K562 (cell line): ENCODE results near the gene PTBP2. TPM values are rescaled to one million over a fixed set of nuclear protein-coding genes. Genes with fewer than 3 reads are reported as not detected.

Source experiments
- ATAC-seq: fragments of 200-7000 bp; cut with Tn5 transposase; 3 replicates; pipeline ENCODE4 v1.9.1; 2020; ENCODE audit warnings: moderate library complexity
- BruUV-seq: library from RNA; stranded (reverse); fragments of 400-500 nt; replicated peaks from 2 replicates; lab custom pipeline; 2021; lab: Mats Ljungman, UMichigan
- CTCF ChIA-PET: fragments of 300-600 bp; formaldehyde crosslinking; extraction: SDS; loops from one replicate; lab custom pipeline; 2021; ENCODE audit warnings: low intra/inter-chr PET ratio; lab: Yijun Ruan, JAX
- POLR2A ChIA-PET: fragments of 300-600, 350-650 bp; sonication (Branson Sonifier 250); formaldehyde crosslinking; extraction: SDS; loops from one replicate; lab custom pipeline; 2021; ENCODE audit warnings: antibody characterized with exemption, inconsistent platforms; lab: Yijun Ruan, JAX
- DNase-seq, 4 experiments: peaks; one replicate each; pipeline versions ENCODE4 v3.0.0 to v3.0.0-alpha.2; 2011 to 2018; ENCODE audit warnings: low spot score in 3 of 4, mixed read lengths in 3 of 4; ENCODE audit errors: extremely low read depth in 1 of 4
- FAIRE-seq: peaks from 2 replicates; lab custom pipeline; 2011; peaks lifted over from hg19 to GRCh38; lab: Jason Lieb, UNC
- H2AFZ ChIP-seq: 2 replicates; pipeline ENCODE4 v1.6.0; 2011; ENCODE audit warnings: low read depth, low read length, control low read depth, inconsistent platforms
- H3K27ac ChIP-seq: fragments of 200-600 bp; 3 replicates; pipeline ENCODE4 v1.8.0; 2011; ENCODE audit warnings: low read depth, mild to moderate bottlenecking, control low read depth, inconsistent platforms, low read length, moderate library complexity, mixed read lengths; ENCODE audit errors: extremely low read depth
- H3K27me3 ChIP-seq, 2 experiments: fragments of 300-600 bp in 1 of 2; 2 replicates in 1 of 2; 3 replicates in 1 of 2; pipeline versions ENCODE4 v1.6.0 to v1.8.0; 2011; ENCODE audit warnings: inconsistent platforms in 2 of 2, low read length in 2 of 2, mild to moderate bottlenecking in 1 of 2, mixed read lengths in 1 of 2, moderate library complexity in 1 of 2; ENCODE audit not compliant: control insufficient read depth in 2 of 2, insufficient read depth in 2 of 2
- H3K36me3 ChIP-seq: fragments of 300-600 bp; 3 replicates; pipeline ENCODE4 v1.8.0; 2011; ENCODE audit warnings: mild to moderate bottlenecking, low read length, inconsistent platforms; ENCODE audit not compliant: control insufficient read depth, insufficient read depth
- H3K4me1 ChIP-seq, 2 experiments: fragments of 200-600 bp in 1 of 2; replicated peaks in 1 of 2; 2 replicates in 1 of 2; 3 replicates in 1 of 2; pipeline versions ENCODE4 v1.5.1 to v1.8.0; 2011; ENCODE audit warnings: inconsistent platforms in 2 of 2, low read length in 2 of 2, mild to moderate bottlenecking in 1 of 2, mixed read lengths in 1 of 2, moderate library complexity in 1 of 2; ENCODE audit not compliant: control insufficient read depth in 2 of 2, insufficient read depth in 2 of 2
- H3K4me2 ChIP-seq: 2 replicates; pipeline ENCODE4 v1.6.1; 2011; ENCODE audit warnings: low read length, control low read depth, inconsistent platforms, mixed read lengths; ENCODE audit not compliant: insufficient read depth
- H3K4me3 ChIP-seq: fragments of 200-600 bp; sonication (generic), shearing (Covaris generic); 2 replicates; pipeline ENCODE4 v1.5.1; 2016; ENCODE audit warnings: control low read depth, inconsistent platforms
- H3K79me2 ChIP-seq: fragments of 200-600 bp; 3 replicates; pipeline ENCODE4 v1.8.0; 2011; ENCODE audit warnings: low read length, inconsistent platforms; ENCODE audit not compliant: control insufficient read depth, insufficient read depth
- H3K9ac ChIP-seq, 2 experiments: 2 replicates each; pipeline versions ENCODE4 v1.6.0 to v1.6.1; 2011; ENCODE audit warnings: low read depth in 2 of 2, low read length in 2 of 2, control low read depth in 1 of 2, inconsistent platforms in 1 of 2, mild to moderate bottlenecking in 1 of 2, mixed read lengths in 1 of 2; ENCODE audit not compliant: insufficient read depth in 1 of 2
- H3K9me1 ChIP-seq: one replicate; pipeline ENCODE4 v1.6.0; 2011; ENCODE audit warnings: inconsistent platforms, mild to moderate bottlenecking, low read length, moderate library complexity; ENCODE audit not compliant: control insufficient read depth, insufficient read depth
- H3K9me3 ChIP-seq: replicated peaks from 2 replicates; pipeline ENCODE4 v1.5.1; 2011; ENCODE audit warnings: low read depth, low read length, inconsistent platforms; ENCODE audit not compliant: control insufficient read depth, insufficient read depth
- H4K20me1 ChIP-seq: replicated peaks from 2 replicates; pipeline ENCODE4 v1.6.1; 2011; ENCODE audit warnings: low read length, inconsistent platforms, mixed read lengths; ENCODE audit not compliant: control insufficient read depth, insufficient read depth
- BACH1 ChIP-seq: fragments of 200-800 bp; sonication (Bioruptor generic); IDR thresholded peaks from 2 replicates; pipeline ENCODE4 v1.6.1; 2016; ENCODE audit warnings: missing genetic modification characterization, missing compliant biosample characterization
- CHD4 ChIP-seq: fragments of 200-600 bp; sonication (generic); IDR thresholded peaks from 3 replicates; pipeline ENCODE4 v1.6.1; 2012; ENCODE audit warnings: low read depth, mild to moderate bottlenecking, mixed read lengths, low read length, inconsistent platforms; ENCODE audit not compliant: insufficient read depth, insufficient replicate concordance, poor library complexity, severe bottlenecking
- FIP1L1 ChIP-seq: fragments of 200-400 bp; formaldehyde crosslinking; IDR thresholded peaks from 2 replicates; pipeline ENCODE4 v1.6.1; 2018; ENCODE audit warnings: mild to moderate bottlenecking, low read depth, low read length; ENCODE audit not compliant: poor library complexity, severe bottlenecking
- JUN ChIP-seq, 2 experiments: sonication (generic) in 1 of 2; formaldehyde crosslinking in 1 of 2; IDR thresholded peaks; 2 replicates each; pipeline versions ENCODE4 v1.6.1 to v1.8.0; 2012 to 2022; ENCODE audit warnings: borderline replicate concordance in 2 of 2, mild to moderate bottlenecking in 2 of 2, improper control_type of control experiment in 1 of 2, low read depth in 1 of 2, low read length in 1 of 2, missing genetic modification reagents in 1 of 2
- NFIX ChIP-seq: fragments of 250-450 bp; sonication (Bioruptor Pico); IDR thresholded peaks from 2 replicates; pipeline ENCODE4 v1.4.0; 2020; ENCODE audit warnings: low read depth, mild to moderate bottlenecking, moderate library complexity
- POLR2B ChIP-seq: fragments of 450-650 bp; IDR thresholded peaks from 2 replicates; pipeline ENCODE4 v1.6.1; 2018; ENCODE audit warnings: low read depth; ENCODE audit not compliant: partially characterized antibody
- RNF2 ChIP-seq: sonication (generic); IDR thresholded peaks from 2 replicates; pipeline ENCODE4 v1.6.1; 2016
- SOX6 ChIP-seq: fragments of 450-650 bp; IDR thresholded peaks from 2 replicates; pipeline ENCODE4 v1.6.1; 2014; ENCODE audit warnings: mild to moderate bottlenecking
- SP2 ChIP-seq: IDR thresholded peaks from 2 replicates; pipeline ENCODE4 v1.6.1; 2011; ENCODE audit warnings: mild to moderate bottlenecking, low read depth, low read length, moderate library complexity; ENCODE audit not compliant: poor library complexity, severe bottlenecking; ENCODE audit errors: extremely low read depth
- SREBF2 ChIP-seq: sonication (generic); formaldehyde crosslinking; IDR thresholded peaks from 2 replicates; pipeline ENCODE4 v1.4.0; 2020; ENCODE audit warnings: mild to moderate bottlenecking, missing genetic modification reagents
- SRSF1 ChIP-seq: fragments of 200-400 bp; formaldehyde crosslinking; IDR thresholded peaks from 2 replicates; pipeline ENCODE4 v1.6.1; 2017; ENCODE audit warnings: mild to moderate bottlenecking, low read depth, low read length, moderate library complexity
- THRAP3 ChIP-seq: fragments of 450-650 bp; IDR thresholded peaks from 2 replicates; pipeline ENCODE4 v1.6.1; 2016; ENCODE audit warnings: mild to moderate bottlenecking, inconsistent platforms, borderline replicate concordance
- ZNF146 ChIP-seq: IDR thresholded peaks from one replicate; pipeline ENCODE4 v1.6.1; 2018; ENCODE audit warnings: missing compliant biosample characterization; ENCODE audit not compliant: unreplicated experiment
- ZNF57 ChIP-seq: fragments of 450-650 bp; formaldehyde crosslinking; IDR thresholded peaks from 2 replicates; pipeline ENCODE4 v1.4.0; 2020; ENCODE audit warnings: mild to moderate bottlenecking, moderate library complexity
- ZSCAN32 ChIP-seq: fragments of 450-650 bp; formaldehyde crosslinking; IDR thresholded peaks from 2 replicates; pipeline ENCODE4 v1.4.0; 2020; ENCODE audit warnings: mild to moderate bottlenecking, moderate library complexity
- in situ Hi-C: fragments of 300-500 bp; cut with MboI; formaldehyde crosslinking; loops from 4 replicates; pipeline ENCODE4 v1.15.0; 2018; ENCODE audit warnings: inconsistent platforms, mixed read lengths
- intact Hi-C: fragments of 100-400 bp; cut with micrococcal nuclease; formaldehyde crosslinking; loops from 2 replicates; pipeline ENCODE4 v1.14.2; 2022
- polyA plus RNA-seq, 8 experiments: library from polyadenylated mRNA; depleted of rRNA in 4 of 8; stranded (reverse) in 5 of 8; unstranded in 3 of 8; fragments of >200 nt; fragmentation: Nextera tagmentation in 2 of 8; fragmentation: Illumina TruSeq in 1 of 8; extraction: Ambion mirVana in 2 of 8; extraction: Trizol in 1 of 8; gene quantifications; 2 replicates each; pipeline versions ENCODE4 v1.2.1 to v1.2.3, GENCODE V29; 2011 to 2014; ENCODE audit warnings: inconsistent platforms in 1 of 8, missing spikeins in 1 of 8
- total RNA-seq, 7 experiments: library from RNA; depleted of rRNA in 6 of 7; stranded (reverse); fragments of >200 nt in 6 of 7; fragmentation: Illumina TruSeq in 2 of 7; extraction: Trizol in 2 of 7; gene quantifications; 2 replicates each; pipeline versions ENCODE4 v1.2.1 to v1.2.3, GENCODE V29; 2011 to 2021; ENCODE audit warnings: low replicate concordance in 1 of 7
- TF ChIP-seq, protein P1 (sequence below): fragments of 450-650 bp; IDR thresholded peaks from 2 replicates; pipeline ENCODE4 v1.6.1; 2017; ENCODE audit warnings: antibody characterized with exemption
- TF ChIP-seq, protein P2 (sequence below): sonication (generic); formaldehyde crosslinking; IDR thresholded peaks from 2 replicates; pipeline ENCODE4 v1.5.0; 2020; ENCODE audit warnings: missing genetic modification reagents
- TF ChIP-seq, protein P3 (sequence below), 3 experiments: fragments of 200-800 bp in 1 of 3; sonication (Bioruptor generic) in 1 of 3; sonication (generic) in 1 of 3; formaldehyde crosslinking in 1 of 3; IDR thresholded peaks; 2 replicates each; pipeline versions ENCODE4 v1.6.1 to v1.8.0; 2016 to 2022; ENCODE audit warnings: mild to moderate bottlenecking in 2 of 3, missing compliant biosample characterization in 2 of 3, missing genetic modification characterization in 2 of 3, missing genetic modification reagents in 1 of 3

PTBP2 gene
- total and polyA plus RNA-seq, 9 of the 15 experiments (the other 6 are each of a cell fraction or from before 2014, with no cell fraction given): 9.8 to 30.6 (median 19.0) TPM

DNA sequence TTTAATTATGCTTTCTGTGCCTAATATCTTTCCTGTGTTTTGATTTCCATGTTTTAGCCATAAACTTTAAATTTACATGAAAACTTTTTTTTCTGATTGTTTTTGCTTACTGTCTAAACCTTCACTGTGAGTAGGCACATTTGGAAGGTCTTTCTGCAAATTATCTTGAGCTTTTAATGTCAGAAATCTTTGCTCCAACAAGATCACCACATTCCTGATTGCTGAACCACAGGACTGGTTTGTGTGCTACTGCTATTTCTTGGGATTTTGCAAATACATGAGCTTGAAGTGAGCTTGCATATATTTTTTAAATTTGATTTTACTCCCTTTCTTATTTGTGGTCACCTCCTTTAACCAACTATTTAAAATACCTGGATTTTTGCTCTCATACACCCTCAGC, 61.3 kb downstream of the PTBP2 start:
- POLR2A ChIA-PET: no interaction called here
- peaks cover 97% of the 10 kb centered on the region for H3K36me3 ChIP-seq
- TF ChIP-seq, protein P1, sequence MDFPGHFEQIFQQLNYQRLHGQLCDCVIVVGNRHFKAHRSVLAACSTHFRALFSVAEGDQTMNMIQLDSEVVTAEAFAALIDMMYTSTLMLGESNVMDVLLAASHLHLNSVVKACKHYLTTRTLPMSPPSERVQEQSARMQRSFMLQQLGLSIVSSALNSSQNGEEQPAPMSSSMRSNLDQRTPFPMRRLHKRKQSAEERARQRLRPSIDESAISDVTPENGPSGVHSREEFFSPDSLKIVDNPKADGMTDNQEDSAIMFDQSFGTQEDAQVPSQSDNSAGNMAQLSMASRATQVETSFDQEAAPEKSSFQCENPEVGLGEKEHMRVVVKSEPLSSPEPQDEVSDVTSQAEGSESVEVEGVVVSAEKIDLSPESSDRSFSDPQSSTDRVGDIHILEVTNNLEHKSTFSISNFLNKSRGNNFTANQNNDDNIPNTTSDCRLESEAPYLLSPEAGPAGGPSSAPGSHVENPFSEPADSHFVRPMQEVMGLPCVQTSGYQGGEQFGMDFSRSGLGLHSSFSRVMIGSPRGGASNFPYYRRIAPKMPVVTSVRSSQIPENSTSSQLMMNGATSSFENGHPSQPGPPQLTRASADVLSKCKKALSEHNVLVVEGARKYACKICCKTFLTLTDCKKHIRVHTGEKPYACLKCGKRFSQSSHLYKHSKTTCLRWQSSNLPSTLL: no peak
- TF ChIP-seq CHD4 (no peak), JUN (IDR thresholded peaks at IDR 0.05; ENCODE audit: borderline replicate concordance, low read depth, low read length) (no peak), JUN (CRISPR knock-in tag; IDR thresholded peaks at IDR 0.05; ENCODE audit: borderline replicate concordance) (no peak), FIP1L1 (no peak), POLR2B (no peak), ZNF57 (CRISPR knock-in tag) (no peak), THRAP3 (no peak), SP2 (no peak), SRSF1 (no peak), SOX6 (no peak), NFIX (CRISPR knock-in tag) (no peak), ZNF146 (CRISPR knock-in tag) (no peak), SREBF2 (CRISPR knock-in tag) (no peak), ZSCAN32 (CRISPR knock-in tag) (no peak), RNF2 (no peak), BACH1 (tag) (no peak)
- TF ChIP-seq, protein P2, sequence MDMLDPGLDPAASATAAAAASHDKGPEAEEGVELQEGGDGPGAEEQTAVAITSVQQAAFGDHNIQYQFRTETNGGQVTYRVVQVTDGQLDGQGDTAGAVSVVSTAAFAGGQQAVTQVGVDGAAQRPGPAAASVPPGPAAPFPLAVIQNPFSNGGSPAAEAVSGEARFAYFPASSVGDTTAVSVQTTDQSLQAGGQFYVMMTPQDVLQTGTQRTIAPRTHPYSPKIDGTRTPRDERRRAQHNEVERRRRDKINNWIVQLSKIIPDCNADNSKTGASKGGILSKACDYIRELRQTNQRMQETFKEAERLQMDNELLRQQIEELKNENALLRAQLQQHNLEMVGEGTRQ (CRISPR knock-in tag): no peak
- TF ChIP-seq, protein P3, sequence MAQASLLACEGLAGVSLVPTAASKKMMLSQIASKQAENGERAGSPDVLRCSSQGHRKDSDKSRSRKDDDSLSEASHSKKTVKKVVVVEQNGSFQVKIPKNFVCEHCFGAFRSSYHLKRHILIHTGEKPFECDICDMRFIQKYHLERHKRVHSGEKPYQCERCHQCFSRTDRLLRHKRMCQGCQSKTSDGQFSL (CRISPR knock-in tag; IDR thresholded peaks at IDR 0.05): no peak
- TF ChIP-seq, protein P3 (tag; IDR thresholded peaks at IDR 0.05): no peak

More for the DNA sequence above, 61.3 kb downstream of the PTBP2 start:
- H3K27ac ChIP-seq: no peak overlapping the region
- H2AFZ ChIP-seq: no peak overlapping the region
- ATAC-seq: no peak
- no peaks in the 10 kb centered on the region for H3K79me2 ChIP-seq
- no peaks in the 10 kb centered on the region for H4K20me1 ChIP-seq
- FAIRE-seq: no peak
- no TSS peak for BruUV-seq
- CTCF ChIA-PET: no interaction called here
- H3K9me3 ChIP-seq: no peaks in the 10 kb centered on the region
- H3K4me3 ChIP-seq: no peak overlapping the region
- H3K9ac ChIP-seq: no peak overlapping the region
- in situ Hi-C loops (no loop called here), intact Hi-C loops (no loop called here)
- H3K9me1 ChIP-seq: no peaks in the 10 kb centered on the region
- no peaks in the 10 kb centered on the region for H3K27me3 ChIP-seq
- no peak for DNase-seq
- H3K4me2 ChIP-seq: no peak overlapping the region
- H3K4me1 ChIP-seq: no peaks in the 10 kb centered on the region
